NT2/D1 (cell line): ENCODE measurements around the gene PIGX.

Experiments
- YY1 ChIP-seq: IDR thresholded peaks from 2 replicates; pipeline ENCODE4 v1.6.1; 2011; ENCODE audit not compliant: insufficient read length, insufficient read depth
- ZNF274 ChIP-seq: IDR thresholded peaks from 2 replicates; pipeline ENCODE4 v1.6.1; 2011; ENCODE audit warnings: mild to moderate bottlenecking, low read depth, low read length

DNA sequence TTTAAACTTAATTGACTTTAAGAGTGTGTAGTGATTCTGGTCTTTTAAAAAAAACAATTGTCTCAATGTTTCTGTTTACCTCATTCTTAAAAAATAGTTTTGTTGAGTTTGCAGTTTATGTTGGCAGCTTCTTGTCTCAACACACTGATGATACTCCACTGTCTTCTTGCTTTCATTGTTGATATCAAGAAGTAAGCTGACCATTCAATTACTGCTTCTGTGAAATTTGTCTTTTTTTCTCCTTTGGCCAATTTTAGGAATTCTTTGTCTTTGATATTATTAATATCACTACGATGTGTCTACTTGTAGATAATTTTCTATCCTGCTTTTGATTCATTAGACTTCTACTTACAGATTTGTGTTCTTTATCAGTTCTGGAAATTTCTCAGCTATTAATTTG lies 58.9 kb downstream of the PIGX start:
- no peak for TF ChIP-seq YY1
- TF ChIP-seq ZNF274, result no peak
